Left ventricle myocardium inferior (tissue), 1 donor: ENCODE results near the gene SLAMF1. TPM values are rescaled to one million over a fixed set of nuclear protein-coding genes. Genes with fewer than 3 reads are reported as not detected.
A peak's percentile ranks its signal among the peaks of the same experiment; 100 is the strongest.
"Not testable (repeated sequence)": the region's sequence is repeated elsewhere in the genome, so short reads cannot be mapped to it uniquely, and the experiment has no call there.

Experiments
- DNase-seq: peaks from one replicate; pipeline ENCODE4 v3.0.0-alpha.2; 2020
- H3K27ac ChIP-seq: fragments of 200-600 bp; replicated peaks from 2 replicates; pipeline ENCODE4 v1.8.0; 2021
- H3K27me3 ChIP-seq: fragments of 200-600 bp; 2 replicates; pipeline ENCODE4 v1.8.0; 2021; ENCODE audit warnings: low read depth
- H3K36me3 ChIP-seq: fragments of 200-600 bp; 2 replicates; pipeline ENCODE4 v1.8.0; 2021
- H3K4me1 ChIP-seq: fragments of 200-600 bp; 2 replicates; pipeline ENCODE4 v1.8.0; 2021
- H3K4me3 ChIP-seq: fragments of 200-600 bp; 2 replicates; pipeline ENCODE4 v1.8.0; 2021; ENCODE audit warnings: mild to moderate bottlenecking, moderate library complexity
- H3K9me3 ChIP-seq: fragments of 200-600 bp; replicated peaks from 2 replicates; pipeline ENCODE4 v1.8.0; 2021
- CTCF ChIP-seq: fragments of 200-600 bp; IDR thresholded peaks from 2 replicates; pipeline ENCODE4 v1.8.0; 2021; ENCODE audit warnings: antibody characterized with exemption, mild to moderate bottlenecking, borderline replicate concordance
- intact Hi-C: fragments of 100-400 bp; cut with micrococcal nuclease; formaldehyde crosslinking; loops from one replicate; pipeline ENCODE4 v1.11.0; 2022
- total RNA-seq: library from RNA; stranded (reverse); fragmentation: NEBNext Ultra II Directional; extraction: Animal tissue kit (Norgen Biotek cat#: 25700); gene quantifications from one replicate; pipeline ENCODE4 v1.2.1, GENCODE V29; 2021
- donor health status: DM: no; HTN: yes; CAD: no; lungs with severe emphysema.

Gene SLAMF1
- total RNA-seq, 1 donor from 2014 or later, result not detected

GRCh38 chr1:160629286-160630210, 17.3 kb downstream of the SLAMF1 start:
- TF ChIP-seq CTCF, result no peak
- DNase-seq, result peak; percentile 40
- H3K4me3 ChIP-seq, result no peak overlapping the region
- H3K36me3 ChIP-seq, result no peaks in the 10 kb centered on the region
- intact Hi-C loops, result no loop called here
- H3K27me3 ChIP-seq, result no peaks in the 10 kb centered on the region
- H3K27ac ChIP-seq, result peak overlapping the region; percentile 36
- peaks cover 13% of the 10 kb centered on the region for H3K4me1 ChIP-seq
- H3K9me3 ChIP-seq, result no peaks in the 10 kb centered on the region

GRCh38 chr1:160628799-160629263, 18.0 kb downstream of the SLAMF1 start:
- Histone ChIP-seq H3K4me1 (peaks cover 13% of the 10 kb centered on the region), H3K36me3 (no peaks in the 10 kb centered on the region), H3K9me3 (no peaks in the 10 kb centered on the region), H3K27ac (no peak overlapping the region), H3K27me3 (no peaks in the 10 kb centered on the region), H3K4me3 (no peak overlapping the region)
- intact Hi-C loops, result no loop called here
- no peak for TF ChIP-seq CTCF
- DNase-seq, result no peak

GRCh38 chr1:160627677-160628289, 19.1 kb downstream of the SLAMF1 start:
- H3K4me1 ChIP-seq, result peaks cover 13% of the 10 kb centered on the region
- H3K4me3 ChIP-seq, H3K36me3 ChIP-seq, H3K27me3 ChIP-seq, H3K9me3 ChIP-seq, intact Hi-C loops, H3K27ac ChIP-seq, DNase-seq: not testable (repeated sequence)

GRCh38 chr1:160626509-160627342, 20.1 kb downstream of the SLAMF1 start:
- no peak overlapping the region for H3K27ac ChIP-seq
- H3K9me3 ChIP-seq, result no peaks in the 10 kb centered on the region
- DNase-seq, result no peak
- no peak overlapping the region for H3K4me3 ChIP-seq
- no peak for TF ChIP-seq CTCF
- peaks cover 13% of the 10 kb centered on the region for H3K4me1 ChIP-seq
- no peaks in the 10 kb centered on the region for H3K36me3 ChIP-seq
- intact Hi-C loops, result no loop called here
- no peaks in the 10 kb centered on the region for H3K27me3 ChIP-seq

GRCh38 chr1:160625725-160626498, 20.9 kb downstream of the SLAMF1 start:
- peaks cover 13% of the 10 kb centered on the region for H3K4me1 ChIP-seq

More at GRCh38 chr1:160625725-160626498, 20.9 kb downstream of the SLAMF1 start:
- no peak for DNase-seq
- intact Hi-C loops, result no loop called here
- Histone ChIP-seq H3K36me3 (no peaks in the 10 kb centered on the region), H3K4me3 (no peak overlapping the region), H3K27me3 (no peaks in the 10 kb centered on the region), H3K27ac (no peak overlapping the region), H3K9me3 (no peaks in the 10 kb centered on the region)
- no peak for TF ChIP-seq CTCF
